HK-2 (cell line): ENCODE measurements around the gene CAMK2D.
A peak's percentile ranks its signal among the peaks of the same experiment; 100 is the strongest.

Source experiments
- DNase-seq: peaks from one replicate; pipeline ENCODE4 v3.0.0-alpha.2; 2018; ENCODE audit not compliant: unreplicated experiment

CAMK2D gene

DNA sequence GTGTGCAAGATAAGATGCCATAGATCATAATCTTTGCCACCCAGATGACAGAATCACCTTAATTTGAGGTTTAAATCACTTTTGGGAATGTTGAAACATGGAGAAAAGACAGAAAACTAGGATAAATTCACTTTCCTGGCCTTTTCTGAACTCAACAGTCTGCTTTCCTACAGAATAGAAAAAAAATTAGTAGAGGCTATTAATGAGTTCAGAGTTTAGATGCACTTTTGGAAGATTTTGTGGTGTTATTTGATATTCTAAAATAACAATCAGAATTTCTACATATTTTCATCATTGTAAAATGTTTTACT lies 195.9 kb downstream of the CAMK2D start:
- no peak for DNase-seq

DNA sequence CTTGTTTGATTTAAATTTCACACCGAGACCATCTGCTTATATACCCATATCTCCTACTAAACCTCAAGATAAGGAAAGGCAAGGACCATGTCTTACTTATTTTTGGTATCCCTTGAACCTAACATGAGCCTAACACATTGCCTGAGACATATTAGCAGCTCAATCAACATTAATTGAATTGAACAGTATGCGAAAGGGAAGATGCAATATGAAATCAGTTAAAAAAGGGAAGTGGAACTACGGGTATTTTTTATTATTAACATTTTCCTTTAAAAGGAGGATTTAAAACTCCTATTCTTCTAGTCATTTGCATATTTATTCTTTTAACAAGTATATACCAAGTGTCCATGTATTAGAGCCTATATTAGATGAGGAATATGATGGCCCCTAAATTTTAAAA lies 197.0 kb downstream of the CAMK2D start:
- no peak for DNase-seq

DNA sequence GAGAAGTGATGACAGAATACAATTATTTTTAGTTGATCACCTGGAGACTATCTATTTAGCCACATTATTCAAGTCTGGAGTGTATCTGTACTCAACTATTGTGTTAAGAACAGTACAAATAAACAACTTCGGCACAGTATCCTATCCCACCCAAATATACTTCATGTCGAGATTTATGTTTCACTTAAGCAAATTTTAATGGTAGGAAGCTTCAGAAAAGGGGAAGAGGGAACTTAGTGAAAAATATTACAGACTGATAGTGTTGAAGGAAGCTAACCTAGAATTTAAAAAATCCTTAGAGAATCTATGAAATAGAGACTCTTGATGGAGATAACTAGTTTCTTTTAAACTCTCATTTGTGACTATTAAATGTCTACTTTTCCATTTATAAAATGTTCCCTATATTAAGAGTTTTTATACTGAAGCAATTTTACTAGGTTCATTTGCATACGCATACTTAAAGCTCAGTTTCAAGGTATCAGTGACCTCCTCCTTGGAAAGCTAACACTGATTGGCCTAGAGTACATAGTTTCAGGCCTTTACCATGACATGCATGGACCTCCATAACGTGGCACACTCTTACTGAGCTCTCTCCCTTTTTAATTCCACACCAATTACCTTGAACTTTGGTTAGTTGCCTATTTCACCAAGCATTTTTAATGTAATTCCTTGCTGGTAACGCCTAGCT lies 197.7 kb downstream of the CAMK2D start:
- no peak for DNase-seq

- no peak for DNase-seq
Observed at GRCh38 chr4:113561758-113562157, 199.8 kb downstream of the CAMK2D start.

GRCh38 chr4:113561092-113561491 lies 200.4 kb downstream of the CAMK2D start:
- no peak for DNase-seq

- DNase-seq: no peak
Observed at GRCh38 chr4:113560579-113560978, 201.0 kb downstream of the CAMK2D start.

DNA sequence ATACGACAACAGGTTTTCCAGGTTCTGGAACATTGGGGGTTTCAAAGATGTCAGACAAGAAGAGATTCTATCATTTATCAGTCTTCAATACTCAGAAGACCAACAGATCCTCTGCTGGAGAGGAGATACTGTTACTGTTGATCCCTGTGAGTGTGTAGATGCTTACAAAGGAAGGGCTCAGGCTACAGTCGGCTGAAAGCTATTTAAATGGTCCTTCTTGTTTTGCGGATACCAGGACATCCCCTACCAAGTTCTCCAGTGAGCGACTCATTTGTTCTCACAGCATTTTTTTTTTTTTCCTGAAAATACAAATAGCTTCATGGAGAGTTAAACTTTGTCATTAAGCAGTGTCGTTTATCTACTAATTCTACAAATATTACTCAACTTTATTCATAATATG lies 201.6 kb downstream of the CAMK2D start:
- no peak for DNase-seq

GRCh38 chr4:113556382-113557134 lies 205.0 kb downstream of the CAMK2D start:
- no peak for DNase-seq

GRCh38 chr4:113555868-113556267 lies 205.7 kb downstream of the CAMK2D start:
- no peak for DNase-seq

DNA sequence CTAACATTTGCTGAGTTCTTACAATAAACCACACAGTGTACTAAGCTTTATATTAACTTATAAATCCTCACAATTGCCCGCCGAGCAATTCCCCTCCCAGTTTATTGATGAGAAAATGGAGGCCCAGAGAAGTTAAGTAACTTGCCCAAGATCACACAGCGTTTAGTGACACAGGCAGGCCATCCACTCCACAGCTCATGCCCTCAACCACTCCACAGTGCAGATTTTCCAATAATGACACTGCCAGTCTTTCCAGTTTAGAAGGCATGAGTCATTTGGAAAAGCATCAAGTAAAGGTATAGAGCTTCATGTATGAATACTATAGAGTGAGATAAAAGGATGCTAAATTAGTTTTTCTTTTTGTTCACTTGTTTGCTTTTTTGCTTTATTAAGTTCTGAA lies 208.5 kb downstream of the CAMK2D start:
- DNase-seq: no peak

DNA sequence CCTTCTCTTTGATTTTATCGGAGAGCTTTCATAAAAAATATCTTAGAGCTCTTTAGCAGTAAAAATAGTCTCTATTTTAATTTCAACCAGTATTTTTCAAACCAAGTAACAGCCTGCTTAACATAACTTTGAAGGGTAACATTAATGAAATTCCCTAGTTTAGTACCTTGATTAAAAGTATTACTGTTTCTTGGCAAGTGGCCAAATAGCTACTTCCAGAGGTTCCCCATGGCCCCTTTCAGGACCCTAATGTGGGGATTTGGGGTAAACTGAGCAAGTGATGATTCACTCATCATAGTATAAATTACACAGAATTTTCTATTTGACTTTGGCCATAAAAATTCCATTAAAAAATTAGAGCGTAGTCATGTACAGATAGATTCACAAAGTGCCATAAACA lies 211.0 kb downstream of the CAMK2D start:
- no peak for DNase-seq

- DNase-seq: no peak
Observed at GRCh38 chr4:113548303-113548702, 213.2 kb downstream of the CAMK2D start.

DNA sequence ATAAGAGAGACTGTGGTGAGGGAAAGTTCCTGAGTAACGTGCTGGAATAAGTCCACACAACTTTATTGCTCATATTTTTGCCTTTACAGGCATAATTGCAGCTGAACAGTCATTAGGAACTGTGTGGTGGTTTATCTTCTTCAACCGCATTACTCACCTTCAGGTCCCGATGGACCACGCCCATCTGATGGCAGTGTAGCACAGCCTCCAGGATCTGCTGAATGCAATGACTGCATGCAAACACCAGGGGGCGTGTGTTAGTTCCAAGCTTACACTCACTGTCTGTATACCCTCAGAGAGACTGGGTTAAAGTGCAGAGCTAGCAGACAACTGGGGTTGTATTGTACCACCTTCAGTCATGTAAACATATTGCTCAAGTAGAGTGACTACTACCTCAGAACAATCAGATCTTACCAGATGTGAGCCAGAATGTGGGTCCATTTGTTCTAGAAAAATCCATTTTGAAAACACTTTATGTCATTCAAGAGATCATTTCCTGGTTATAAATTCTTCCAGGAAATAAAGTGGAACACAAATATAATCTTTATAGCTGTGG lies 214.0 kb downstream of the CAMK2D start:
- peak; percentile 90 for DNase-seq

- no peak for DNase-seq
Observed at GRCh38 chr4:113541933-113542332, 219.6 kb downstream of the CAMK2D start.

DNA sequence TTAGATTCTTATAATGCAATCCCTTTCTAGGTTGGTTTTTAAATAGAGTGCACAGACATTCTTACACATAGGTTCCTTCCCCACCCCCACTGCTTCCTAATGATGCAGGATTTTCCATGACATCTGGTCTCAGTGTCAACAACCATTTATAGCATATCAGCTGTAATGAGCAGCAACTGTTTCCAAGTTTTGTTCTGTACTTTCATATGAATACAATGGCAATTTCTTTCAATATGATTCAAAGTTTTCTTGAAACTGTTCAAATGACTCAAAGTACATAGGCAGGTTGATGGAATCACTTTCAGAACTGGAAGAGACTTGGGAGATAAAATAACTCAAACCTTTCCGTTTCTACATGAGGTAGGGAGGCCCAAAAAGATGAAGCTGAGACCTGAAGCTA lies 220.7 kb downstream of the CAMK2D start:
- no peak for DNase-seq

DNA sequence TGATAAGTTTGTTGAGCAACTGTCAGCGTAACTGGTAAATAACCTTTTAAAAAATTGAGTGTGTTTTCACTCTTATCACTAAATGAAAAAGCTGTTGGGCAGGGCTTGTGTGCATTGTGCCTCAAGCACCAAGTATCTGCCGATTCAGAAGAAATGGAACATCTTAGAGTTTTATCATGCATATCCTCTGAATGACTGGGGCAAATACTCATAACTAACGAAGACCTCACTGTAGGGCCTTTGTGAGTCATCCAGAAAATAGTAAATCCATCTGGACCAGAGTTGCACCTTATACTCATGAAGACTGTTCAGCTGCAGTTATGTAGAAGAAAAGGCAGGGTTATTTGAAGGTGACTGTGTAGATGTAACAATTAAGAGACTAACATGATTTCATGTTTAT lies 222.1 kb downstream of the CAMK2D start:
- no peak for DNase-seq

DNA sequence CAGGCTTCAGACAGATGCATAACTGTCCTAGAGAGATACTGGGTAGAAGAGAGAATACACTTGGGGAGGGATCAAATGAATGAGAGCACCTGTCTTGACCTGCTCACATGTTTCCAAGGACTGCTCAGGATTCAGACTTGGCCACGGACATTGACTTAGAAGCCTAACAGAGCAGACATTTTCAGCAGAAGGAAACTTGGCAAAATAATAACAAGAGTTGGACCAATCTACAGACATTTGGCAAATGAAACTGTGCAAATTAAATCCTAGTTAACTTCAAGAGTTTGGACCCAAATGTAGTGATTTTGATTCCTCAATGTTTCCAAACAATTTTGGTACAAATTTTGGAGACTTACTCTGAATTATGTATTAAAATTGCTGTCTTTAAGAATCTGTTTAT lies 223.9 kb downstream of the CAMK2D start:
- DNase-seq: no peak

DNA sequence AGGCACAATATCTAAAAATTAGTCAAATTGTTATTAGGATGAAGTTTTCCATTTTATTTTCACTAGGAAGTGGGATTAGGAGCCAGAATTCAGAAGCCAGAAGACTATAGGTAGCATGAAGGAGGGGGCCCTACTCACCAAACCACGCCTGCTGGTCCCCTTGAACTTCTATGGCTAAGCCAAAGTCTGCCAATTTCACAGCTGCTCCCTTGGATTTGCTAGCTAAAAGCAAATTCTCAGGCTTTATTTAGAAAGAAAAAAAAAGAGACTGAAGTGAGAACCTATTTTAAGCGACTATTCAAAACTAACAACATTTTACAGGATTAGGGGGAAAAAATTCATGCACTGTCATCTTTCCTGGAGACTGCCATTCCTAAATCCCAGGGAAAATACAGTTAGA lies 224.3 kb downstream of the CAMK2D start:
- DNase-seq: no peak

DNA sequence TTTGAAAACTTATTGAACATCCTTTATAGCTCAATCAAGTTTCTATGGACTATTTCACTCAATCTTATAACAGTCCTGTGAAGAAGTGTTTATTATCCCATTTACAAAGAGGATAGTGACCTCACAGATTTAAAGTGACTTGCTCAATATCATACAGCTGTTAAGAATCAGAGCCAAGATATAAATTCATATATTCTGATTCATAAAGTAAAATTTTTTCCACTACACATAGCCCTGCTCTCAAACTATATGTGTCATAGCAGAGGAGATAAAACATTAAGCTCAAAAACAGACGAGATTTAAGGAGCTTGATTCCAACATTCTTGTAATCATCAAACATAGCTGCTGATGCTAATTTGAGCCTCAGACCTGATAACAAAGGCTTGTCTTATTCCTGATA lies 226.8 kb downstream of the CAMK2D start:
- DNase-seq: no peak

GRCh38 chr4:113531572-113531971 lies 230.0 kb downstream of the CAMK2D start:
- no peak for DNase-seq

GRCh38 chr4:113528395-113528794 lies 233.1 kb downstream of the CAMK2D start:
- DNase-seq: no peak

- no peak for DNase-seq
Observed at GRCh38 chr4:113525521-113525920, 236.0 kb downstream of the CAMK2D start.

GRCh38 chr4:113524505-113525186 lies 236.9 kb downstream of the CAMK2D start:
- no peak for DNase-seq
